LNCaP clone FGC (cell line): ENCODE results near the gene LRRC2.
"Not testable (repeated sequence)": the region's sequence is repeated elsewhere in the genome, so short reads cannot be mapped to it uniquely, and the experiment has no call there.

ENCODE experiments used
- DNase-seq: peaks from one replicate; pipeline ENCODE4 v3.0.0-alpha.2; 2011; ENCODE audit warnings: low read depth
- H3K4me3 ChIP-seq: 2 replicates; pipeline ENCODE4 v1.5.1; 2011; ENCODE audit warnings: mild to moderate bottlenecking, low read depth, low read length, control low read depth
- TF ChIP-seq, protein P1 (sequence below): IDR thresholded peaks from 2 replicates; pipeline ENCODE4 v1.5.1; 2012; ENCODE audit warnings: mild to moderate bottlenecking; ENCODE audit not compliant: control insufficient read depth, insufficient read depth; ENCODE audit errors: extremely low read depth

Gene LRRC2

DNA sequence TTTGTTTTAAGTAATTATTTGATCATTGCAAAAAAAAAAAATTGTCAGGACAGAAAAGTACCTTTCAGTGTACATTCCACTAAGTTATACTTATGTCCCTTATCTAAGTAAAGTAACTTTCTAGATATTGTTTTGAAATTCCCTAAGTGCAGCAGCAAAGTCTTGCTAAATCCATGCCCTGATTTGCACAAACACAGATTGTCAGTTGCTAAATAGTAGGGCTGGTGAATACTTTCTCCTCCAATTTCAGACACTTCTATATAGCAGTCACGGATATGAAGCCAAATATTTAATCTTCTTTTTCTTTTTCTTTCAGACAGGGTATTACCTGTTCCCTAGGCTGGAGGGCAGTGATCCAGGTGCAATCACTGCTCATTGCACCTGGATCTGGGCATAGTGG, 12.9 kb downstream of the LRRC2 start:
- TF ChIP-seq, protein P1, sequence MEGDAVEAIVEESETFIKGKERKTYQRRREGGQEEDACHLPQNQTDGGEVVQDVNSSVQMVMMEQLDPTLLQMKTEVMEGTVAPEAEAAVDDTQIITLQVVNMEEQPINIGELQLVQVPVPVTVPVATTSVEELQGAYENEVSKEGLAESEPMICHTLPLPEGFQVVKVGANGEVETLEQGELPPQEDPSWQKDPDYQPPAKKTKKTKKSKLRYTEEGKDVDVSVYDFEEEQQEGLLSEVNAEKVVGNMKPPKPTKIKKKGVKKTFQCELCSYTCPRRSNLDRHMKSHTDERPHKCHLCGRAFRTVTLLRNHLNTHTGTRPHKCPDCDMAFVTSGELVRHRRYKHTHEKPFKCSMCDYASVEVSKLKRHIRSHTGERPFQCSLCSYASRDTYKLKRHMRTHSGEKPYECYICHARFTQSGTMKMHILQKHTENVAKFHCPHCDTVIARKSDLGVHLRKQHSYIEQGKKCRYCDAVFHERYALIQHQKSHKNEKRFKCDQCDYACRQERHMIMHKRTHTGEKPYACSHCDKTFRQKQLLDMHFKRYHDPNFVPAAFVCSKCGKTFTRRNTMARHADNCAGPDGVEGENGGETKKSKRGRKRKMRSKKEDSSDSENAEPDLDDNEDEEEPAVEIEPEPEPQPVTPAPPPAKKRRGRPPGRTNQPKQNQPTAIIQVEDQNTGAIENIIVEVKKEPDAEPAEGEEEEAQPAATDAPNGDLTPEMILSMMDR: no peak
- no peak for DNase-seq
- no peak overlapping the region for H3K4me3 ChIP-seq

DNA sequence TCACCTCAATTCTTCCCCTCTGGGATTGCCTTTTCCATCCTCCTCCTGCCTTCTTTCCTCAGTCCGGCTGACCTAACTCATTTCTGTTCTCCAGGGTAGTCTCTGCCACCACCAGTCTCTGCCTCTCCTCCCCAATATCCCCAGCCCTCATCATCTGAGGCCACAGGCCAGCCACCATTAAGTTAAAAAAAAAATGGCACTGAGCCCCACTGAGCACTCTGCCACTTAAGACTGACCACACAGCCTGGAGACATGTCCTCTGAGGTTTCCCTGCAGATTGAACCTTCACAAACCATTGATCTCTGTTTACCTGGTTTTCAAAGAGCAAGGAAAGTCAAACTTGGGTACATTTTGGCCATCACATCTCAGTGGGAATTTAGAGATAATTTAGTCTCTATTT, 13.6 kb downstream of the LRRC2 start:
- H3K4me3 ChIP-seq: no peak overlapping the region
- no peak for DNase-seq
- TF ChIP-seq, protein P1: no peak

DNA sequence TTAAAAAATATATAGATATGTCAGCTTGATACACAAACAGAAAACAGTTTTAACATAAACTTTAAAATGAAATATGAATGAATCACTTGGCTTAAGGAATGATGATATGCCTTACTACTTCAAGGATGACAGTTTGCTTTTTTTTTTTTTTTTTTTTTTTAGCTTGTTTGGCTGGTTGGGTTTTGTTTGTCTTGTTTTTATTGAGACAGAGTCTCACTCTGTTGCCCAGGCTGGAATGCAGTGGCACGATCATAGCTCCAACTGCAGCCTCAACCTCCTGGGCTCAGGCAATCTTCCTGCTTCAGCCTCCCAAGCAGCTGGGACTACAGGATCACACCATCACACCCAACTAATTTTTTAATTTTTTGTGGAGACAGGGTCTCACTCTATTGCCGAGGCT, 14.5 kb downstream of the LRRC2 start:
- TF ChIP-seq, protein P1: no peak
- no peak overlapping the region for H3K4me3 ChIP-seq
- DNase-seq: no peak

DNA sequence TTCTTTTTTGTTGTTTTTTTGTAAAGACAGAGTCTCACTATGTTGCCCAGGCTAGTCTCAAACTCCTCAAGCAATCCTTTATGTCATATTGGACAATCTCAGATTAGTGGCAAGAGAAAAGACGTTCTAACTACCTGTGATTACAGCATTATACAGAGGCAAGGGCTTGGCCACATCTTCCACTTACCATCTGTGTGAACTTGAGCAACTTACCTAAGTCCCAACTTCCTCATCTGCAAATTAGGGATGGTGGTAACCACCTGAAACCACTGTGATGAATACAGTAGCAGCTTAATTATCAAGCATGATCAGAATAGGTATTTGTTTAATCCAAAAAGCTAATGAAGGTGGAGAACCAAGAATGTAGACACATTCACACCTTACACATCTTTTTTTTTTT, 16.1 kb downstream of the LRRC2 start:
- TF ChIP-seq, protein P1: no peak
- no peak overlapping the region for H3K4me3 ChIP-seq
- DNase-seq: no peak

DNA sequence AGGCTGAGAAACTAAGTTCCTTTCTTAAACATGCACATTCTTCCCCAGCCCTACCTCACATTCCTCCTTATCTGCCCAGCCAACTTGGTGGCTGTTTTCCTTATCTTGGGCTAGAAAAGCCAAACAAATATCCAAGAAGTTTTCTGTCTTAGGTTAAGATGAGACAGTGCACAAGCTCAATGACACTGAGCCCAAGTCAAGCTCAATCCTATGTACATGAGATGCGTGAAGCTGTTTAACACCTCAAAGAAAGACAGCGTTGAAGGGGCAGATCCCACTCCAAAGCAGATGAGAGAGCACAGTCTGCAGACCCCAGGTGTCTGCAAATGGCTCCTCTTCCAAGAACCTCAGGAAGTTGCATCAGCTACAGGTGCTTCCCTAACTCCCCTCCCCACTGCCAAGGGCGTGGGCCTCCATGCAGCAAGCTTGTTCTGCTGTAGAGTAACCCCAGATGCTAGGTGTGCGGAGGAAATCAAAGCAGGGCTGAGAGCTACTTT, 16.6 kb downstream of the LRRC2 start:
- TF ChIP-seq, protein P1: no peak
- no peak overlapping the region for H3K4me3 ChIP-seq
- DNase-seq: no peak

DNA sequence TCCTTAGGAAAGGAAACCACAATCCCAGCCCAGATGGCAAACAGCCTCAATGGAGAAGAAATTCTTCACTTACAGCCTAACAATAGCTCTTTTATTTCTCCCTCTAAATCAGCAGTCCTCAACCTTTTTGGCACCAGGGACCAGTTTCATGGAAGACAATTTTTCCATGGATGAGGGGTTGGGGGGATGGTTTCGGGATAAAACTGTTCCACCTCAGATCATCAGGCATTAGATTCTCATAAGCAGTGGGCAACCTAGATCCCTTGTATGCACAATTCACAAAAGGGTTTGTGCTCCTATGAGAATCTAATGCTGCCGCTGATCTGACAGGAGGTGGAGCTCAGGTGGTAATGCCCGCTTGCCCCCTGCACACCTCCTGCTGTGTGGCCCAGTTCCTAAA, 17.5 kb downstream of the LRRC2 start:
- not testable (repeated sequence) for H3K4me3 ChIP-seq, DNase-seq

DNA sequence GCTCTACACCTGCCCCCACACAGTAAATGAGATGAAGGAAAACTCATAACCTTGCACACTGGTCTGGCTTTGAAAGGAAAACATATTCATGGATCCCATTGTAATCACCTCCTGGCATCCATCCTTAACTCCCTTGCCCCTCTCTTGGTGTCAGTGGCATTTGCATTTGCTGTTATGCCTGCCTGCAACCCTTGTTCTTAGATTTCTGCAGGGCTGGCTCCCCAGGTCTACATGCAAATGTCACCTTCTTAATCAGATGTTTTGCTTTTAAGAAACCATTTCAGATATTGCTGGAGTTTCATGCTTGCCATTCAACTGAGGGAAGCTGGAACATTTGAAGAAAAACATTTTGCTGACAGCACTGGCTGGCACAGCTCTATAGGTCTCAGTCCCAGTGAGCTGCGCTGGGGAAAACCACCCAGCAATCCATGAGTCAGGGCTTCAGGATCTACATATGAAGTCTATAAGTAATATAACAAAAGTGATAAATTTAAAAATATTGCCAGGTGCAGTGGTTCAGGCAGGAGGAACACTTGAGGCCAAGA, 19.1 kb downstream of the LRRC2 start:
- H3K4me3 ChIP-seq: no peak overlapping the region
- TF ChIP-seq, protein P1: no peak
- no peak for DNase-seq
